GM12878 (cell line): ENCODE measurements around the gene BIN1.

ENCODE experiments used
- EZH2 ChIP-seq: IDR thresholded peaks from 2 replicates; pipeline ENCODE4 v1.6.1; 2012; ENCODE audit warnings: low read depth, mild to moderate bottlenecking, control low read depth, inconsistent platforms, low read length, borderline replicate concordance; ENCODE audit not compliant: control insufficient read depth
- MAX ChIP-seq: IDR thresholded peaks from 2 replicates; pipeline ENCODE4 v1.6.1; 2012; ENCODE audit warnings: low read depth, low read length, improper control_type of control experiment
- NFYA ChIP-seq: IDR thresholded peaks from 2 replicates; pipeline ENCODE4 v1.6.1; 2011; ENCODE audit warnings: low read depth, mild to moderate bottlenecking, low read length, improper control_type of control experiment, borderline replicate concordance
- NFYB ChIP-seq: IDR thresholded peaks from 2 replicates; pipeline ENCODE4 v1.6.1; 2011; ENCODE audit warnings: low read depth, mild to moderate bottlenecking, low read length, improper control_type of control experiment, moderate library complexity; ENCODE audit not compliant: insufficient read depth
- PAX5 ChIP-seq: IDR thresholded peaks from 2 replicates; pipeline ENCODE4 v1.6.1; 2011; ENCODE audit warnings: low read depth, low read length, borderline replicate concordance
- RAD21 ChIP-seq: IDR thresholded peaks from 2 replicates; pipeline ENCODE4 v1.6.1; 2011; ENCODE audit warnings: mild to moderate bottlenecking, low read depth, low read length, moderate library complexity; ENCODE audit not compliant: insufficient read depth
- SIN3A ChIP-seq: IDR thresholded peaks from 2 replicates; pipeline ENCODE4 v1.6.1; 2012; ENCODE audit warnings: low read depth, low read length, improper control_type of control experiment
- TF ChIP-seq, protein P1 (sequence below): IDR thresholded peaks from 2 replicates; pipeline ENCODE4 v1.6.1; 2011; ENCODE audit warnings: low read depth, mild to moderate bottlenecking, low read length, moderate library complexity, borderline replicate concordance; ENCODE audit errors: extremely low read depth

GRCh38 chr2:127100251-127101047, 6.5 kb downstream of the BIN1 start:
- no peak for TF ChIP-seq RAD21
- TF ChIP-seq, protein P1, sequence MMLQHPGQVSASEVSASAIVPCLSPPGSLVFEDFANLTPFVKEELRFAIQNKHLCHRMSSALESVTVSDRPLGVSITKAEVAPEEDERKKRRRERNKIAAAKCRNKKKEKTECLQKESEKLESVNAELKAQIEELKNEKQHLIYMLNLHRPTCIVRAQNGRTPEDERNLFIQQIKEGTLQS = no peak
- TF ChIP-seq NFYB = no peak
- TF ChIP-seq SIN3A = no peak
- no peak for TF ChIP-seq PAX5
- TF ChIP-seq MAX = no peak
- no peak for TF ChIP-seq NFYA
- TF ChIP-seq EZH2 = no peak
